Islet of Langerhans (tissue), 1 donor: ENCODE results near the gene CTRB1.
"Not testable (repeated sequence)": the region's sequence is repeated elsewhere in the genome, so short reads cannot be mapped to it uniquely, and the experiment has no call there.

ENCODE experiments used
- FAIRE-seq: peaks from one replicate; lab custom pipeline; 2011; peaks lifted over from hg19 to GRCh38; lab: Jason Lieb, UNC

The CTRB1 gene

GRCh38 chr16:75226550-75227360, 8.0 kb downstream of the CTRB1 start:
- FAIRE-seq: no peak

GRCh38 chr16:75227361-75228142, 8.8 kb downstream of the CTRB1 start:
- no peak for FAIRE-seq

- FAIRE-seq: no peak
These were observed 9.6 kb downstream of the CTRB1 start for GRCh38 chr16:75228143-75228976.

GRCh38 chr16:75229172-75230031, 10.6 kb downstream of the CTRB1 start:
- FAIRE-seq: no peak

GRCh38 chr16:75230471-75231110, 11.8 kb downstream of the CTRB1 start:
- FAIRE-seq: no peak

GRCh38 chr16:75231570-75231969, 12.8 kb downstream of the CTRB1 start:
- no peak for FAIRE-seq

- no peak for FAIRE-seq
These were observed 14.8 kb downstream of the CTRB1 start for GRCh38 chr16:75233611-75233938.

- FAIRE-seq: no peak
These were observed 16.3 kb downstream of the CTRB1 start for GRCh38 chr16:75234856-75235696.

GRCh38 chr16:75235721-75236193, 17.0 kb downstream of the CTRB1 start:
- FAIRE-seq: no peak

- no peak for FAIRE-seq
These were observed 17.4 kb downstream of the CTRB1 start for GRCh38 chr16:75236232-75236631.

- no peak for FAIRE-seq
These were observed 18.1 kb downstream of the CTRB1 start for GRCh38 chr16:75236736-75237397.

- FAIRE-seq: no peak
These were observed 18.8 kb downstream of the CTRB1 start for GRCh38 chr16:75237398-75238131.

GRCh38 chr16:75238132-75238852, 19.5 kb downstream of the CTRB1 start:
- FAIRE-seq: no peak

- FAIRE-seq: no peak
These were observed 20.2 kb downstream of the CTRB1 start for GRCh38 chr16:75238853-75239541.

GRCh38 chr16:75239542-75240122, 20.8 kb downstream of the CTRB1 start:
- FAIRE-seq: no peak

- FAIRE-seq: not testable (repeated sequence)
These were observed 21.8 kb downstream of the CTRB1 start for GRCh38 chr16:75240633-75241032.

GRCh38 chr16:75241412-75241811, 22.6 kb downstream of the CTRB1 start:
- FAIRE-seq: no peak
